ENCODE measurements around the gene PRKG1.
"Not testable (repeated sequence)": the region's sequence is repeated elsewhere in the genome, so short reads cannot be mapped to it uniquely, and the experiment has no call there.

PRKG1 gene

DNA sequence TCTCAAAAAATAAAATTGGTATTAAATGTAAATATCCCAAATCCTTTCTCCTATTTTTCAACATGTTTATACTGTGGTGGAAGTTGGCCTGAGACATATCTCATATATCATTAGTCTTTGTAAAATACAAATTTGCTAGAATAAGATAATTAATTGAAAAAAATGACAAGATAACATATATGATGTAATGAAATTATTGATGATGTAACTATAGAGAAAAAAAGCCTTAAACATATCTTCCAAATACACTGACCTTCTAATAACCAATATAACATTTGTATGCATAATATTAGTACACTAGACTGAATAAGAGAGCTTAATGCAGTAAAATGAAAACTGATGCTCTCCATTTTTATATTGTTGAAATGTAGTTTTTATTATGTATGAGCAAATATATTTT is 104.3 kb downstream of the PRKG1 start:
- no peak for DNase-seq

DNA sequence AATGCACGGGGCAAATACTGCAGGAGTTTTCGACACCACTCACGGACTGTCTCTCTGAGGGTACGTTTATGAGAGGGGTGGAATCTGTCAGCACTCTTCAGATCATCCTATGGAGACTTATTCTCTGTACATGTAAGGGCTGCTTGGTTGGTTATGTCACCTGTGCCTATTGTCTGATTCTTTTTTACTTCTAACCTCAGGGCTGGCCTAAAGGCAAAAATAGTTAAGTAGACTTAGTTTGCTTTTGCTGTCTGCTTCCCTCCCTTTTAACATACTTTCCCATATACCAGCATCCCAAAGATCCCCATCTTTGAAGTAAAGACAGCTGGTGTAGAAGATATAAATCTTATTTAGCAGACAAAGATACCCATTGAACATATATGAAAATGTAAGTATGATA is 105.9 kb downstream of the PRKG1 start:
- DNase-seq: no peak

GRCh38 chr10:51183783-51184182 is 109.5 kb downstream of the PRKG1 start:
- DNase-seq: no peak

GRCh38 chr10:51186361-51186760 is 112.1 kb downstream of the PRKG1 start:
- DNase-seq: no peak

DNA sequence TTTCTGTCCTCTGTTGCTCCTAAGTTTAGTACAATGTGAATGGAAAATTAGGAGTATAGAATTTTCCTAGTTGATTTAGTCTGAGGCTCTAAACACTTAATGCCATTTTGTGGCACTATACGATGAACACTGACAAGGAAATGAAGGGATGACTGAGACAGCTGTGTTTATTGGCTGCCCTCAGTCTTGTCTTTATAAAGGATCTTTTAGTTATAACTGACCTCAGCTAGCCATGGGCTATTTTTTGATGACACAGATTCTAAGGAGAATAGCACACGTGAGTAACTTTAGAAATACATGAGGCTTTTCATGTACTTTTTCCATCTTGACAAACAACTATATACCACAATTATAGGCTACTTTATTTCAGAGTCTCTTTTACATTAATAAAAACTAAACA is 113.7 kb downstream of the PRKG1 start:
- DNase-seq: no peak

GRCh38 chr10:51188866-51189265 is 114.6 kb downstream of the PRKG1 start:
- DNase-seq: no peak

DNA sequence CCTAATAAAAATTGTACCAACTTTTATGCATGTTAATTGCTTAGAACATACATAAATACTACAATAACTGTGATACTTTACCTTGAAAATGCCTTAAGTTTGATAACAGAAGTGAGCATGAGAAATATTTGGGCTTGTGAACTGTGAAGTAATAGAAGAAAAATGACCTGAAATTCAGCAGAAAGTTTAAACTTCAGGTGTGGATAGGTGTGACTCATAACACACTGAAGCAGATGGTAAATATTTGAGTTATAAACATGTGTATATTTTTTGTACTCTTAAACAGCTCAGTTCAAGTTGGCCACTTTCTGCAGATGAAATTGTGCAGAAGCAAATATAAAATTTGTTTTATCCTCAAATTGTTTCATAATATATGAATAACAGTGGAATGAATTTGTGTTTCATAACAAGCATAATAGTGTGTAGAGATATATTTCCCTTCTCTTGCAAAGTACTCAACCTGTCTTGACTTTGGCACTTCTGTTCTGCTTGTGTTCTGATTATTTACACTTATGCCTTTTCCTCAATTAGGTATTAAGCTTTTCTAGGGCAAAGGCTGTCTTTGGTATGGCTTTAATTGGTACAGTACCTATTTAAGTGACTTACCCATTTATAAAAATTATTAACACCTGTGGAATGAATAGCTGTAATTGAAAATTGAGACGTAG is 122.4 kb downstream of the PRKG1 start:
- DNase-seq: no peak

GRCh38 chr10:51198170-51198569 is 123.9 kb downstream of the PRKG1 start:
- DNase-seq: no peak

- no peak for DNase-seq
Observed at GRCh38 chr10:51201947-51202346, 127.7 kb downstream of the PRKG1 start.

- DNase-seq: no peak
Observed at GRCh38 chr10:51203359-51203758, 129.1 kb downstream of the PRKG1 start.

- no peak for DNase-seq
Observed at GRCh38 chr10:51204066-51204465, 129.8 kb downstream of the PRKG1 start.

DNA sequence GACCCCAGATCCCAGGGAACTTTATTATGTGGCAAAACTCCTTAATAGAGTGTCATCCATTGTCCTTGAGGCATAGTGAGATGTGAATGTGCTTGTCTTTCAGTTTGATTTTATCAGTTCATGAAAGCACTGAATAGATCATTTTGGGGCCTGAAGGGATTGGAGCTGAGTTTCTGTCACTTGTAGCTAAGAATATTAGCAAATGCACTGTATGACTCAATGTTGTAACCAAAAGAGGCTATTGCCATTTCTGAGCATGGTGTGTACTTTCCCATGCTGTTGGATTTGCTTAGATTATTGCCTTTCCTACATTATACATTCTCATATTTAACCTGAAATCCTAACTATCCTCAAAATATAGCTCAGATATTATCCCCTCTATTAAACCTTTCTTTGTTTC is 130.4 kb downstream of the PRKG1 start:
- DNase-seq: no peak

- DNase-seq: no peak
Observed at GRCh38 chr10:51206500-51206899, 132.2 kb downstream of the PRKG1 start.

DNA sequence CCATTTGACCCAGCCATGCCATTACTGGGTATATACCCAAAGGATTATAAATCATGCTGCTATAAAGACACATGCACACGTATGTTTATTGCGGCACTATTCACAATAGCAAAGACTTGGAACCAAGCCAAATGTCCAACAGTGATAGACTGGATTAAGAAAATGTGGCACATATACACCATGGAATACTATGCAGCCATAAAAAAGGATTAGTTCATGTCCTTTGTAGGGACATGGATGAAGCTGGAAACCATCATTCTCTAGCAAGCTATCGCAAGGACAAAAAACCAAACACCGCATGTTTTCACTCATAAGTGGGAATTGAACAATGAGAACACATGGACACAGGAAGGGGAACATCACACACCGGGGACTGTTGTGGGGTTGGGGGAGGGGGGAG is 138.7 kb downstream of the PRKG1 start:
- DNase-seq: not testable (repeated sequence)

DNA sequence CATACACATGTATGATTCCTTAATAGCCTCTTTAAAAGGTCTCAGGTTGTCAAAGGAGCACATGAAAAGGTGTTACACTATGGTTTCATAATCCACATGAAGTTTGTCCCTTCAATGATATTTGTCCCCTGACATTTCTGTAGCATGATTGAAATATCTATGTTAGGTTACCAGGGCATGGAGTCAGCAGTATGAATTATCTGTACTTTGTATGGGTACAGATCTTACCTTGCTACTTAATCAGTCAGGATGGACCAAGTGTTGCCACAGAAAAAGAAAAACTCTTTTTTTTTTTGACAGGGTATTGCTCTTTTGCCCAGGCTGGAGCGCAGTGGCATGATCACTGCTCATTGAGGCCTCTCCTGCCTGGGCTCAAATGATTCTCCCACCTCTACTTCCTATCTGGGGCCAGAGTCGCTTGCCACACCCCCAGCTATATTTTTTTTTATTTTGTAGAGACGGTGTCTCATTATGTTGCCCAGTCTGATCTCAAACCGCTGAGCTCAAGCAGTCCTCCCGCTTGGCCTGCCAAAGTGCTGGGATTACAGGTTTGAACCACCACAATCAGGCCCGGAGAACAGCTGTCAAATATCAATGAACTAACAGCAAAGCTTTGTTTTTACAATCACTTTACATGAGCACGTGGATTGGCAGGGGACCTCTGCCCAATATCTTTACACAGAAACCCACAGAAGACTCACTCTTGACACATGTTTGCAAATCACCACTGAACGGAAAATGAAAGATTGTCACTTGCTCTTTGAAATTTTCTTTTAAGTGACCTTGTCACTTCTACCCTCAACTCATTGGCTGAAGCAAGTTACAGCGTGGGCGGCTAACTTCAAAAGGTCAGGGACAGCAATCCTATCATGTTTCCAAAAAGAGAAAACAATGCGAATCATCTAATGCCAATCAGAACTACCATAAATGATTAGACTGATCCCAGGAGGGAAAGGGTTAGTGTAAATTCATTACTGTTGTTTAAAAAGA is 140.2 kb downstream of the PRKG1 start:
- DNase-seq: no peak

GRCh38 chr10:51215951-51216834 is 141.9 kb downstream of the PRKG1 start:
- DNase-seq: no peak

DNA sequence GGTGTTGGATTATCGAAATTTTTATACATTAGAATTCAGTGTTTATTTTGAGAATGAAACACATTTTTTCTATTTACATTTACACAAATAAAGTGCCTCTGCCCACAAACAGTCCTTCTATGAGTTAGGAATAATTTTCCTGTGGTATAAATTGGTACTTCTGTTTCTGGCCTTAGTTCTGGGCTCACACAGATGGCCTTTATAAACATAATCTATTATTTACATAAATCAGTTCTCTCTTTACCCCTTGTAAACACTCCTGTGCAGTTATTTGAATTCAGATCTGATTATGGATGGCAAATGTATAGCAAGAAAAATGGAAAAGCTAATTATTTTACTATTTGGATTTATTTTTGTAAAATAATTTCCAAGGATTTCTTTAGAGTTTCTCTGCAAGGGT is 143.2 kb downstream of the PRKG1 start:
- no peak for DNase-seq

- no peak for DNase-seq
Observed at GRCh38 chr10:51224671-51225161, 150.4 kb downstream of the PRKG1 start.

- no peak for DNase-seq
Observed at GRCh38 chr10:51227897-51228713, 153.8 kb downstream of the PRKG1 start.

DNA sequence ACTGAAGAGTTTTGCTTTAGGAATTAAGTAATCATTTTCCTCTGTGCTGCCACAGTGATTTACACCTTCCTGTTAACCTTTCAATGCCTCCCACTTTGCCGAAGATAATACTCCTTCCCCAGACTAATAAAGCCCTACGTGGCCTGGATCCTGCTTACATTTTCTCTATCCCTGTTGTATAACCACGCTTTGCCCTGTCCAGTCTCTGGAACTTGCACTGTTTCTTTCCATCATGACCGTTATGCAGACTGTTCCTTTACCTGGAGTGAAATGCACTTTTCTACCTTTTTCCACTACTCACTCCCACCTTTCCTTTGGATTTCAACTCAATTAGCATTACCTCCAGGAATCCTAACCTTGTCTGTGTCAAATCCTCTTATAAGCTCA is 154.4 kb downstream of the PRKG1 start:
- no peak for DNase-seq

- no peak for DNase-seq
Observed at GRCh38 chr10:51230887-51231585, 156.7 kb downstream of the PRKG1 start.

All from activated CD4-positive, alpha-beta T cell treated with anti-CD3 and anti-CD28 coated beads for 1 hour (primary cell).